Brain pericyte (primary cell): ENCODE measurements around the gene SPCS1.
"Not testable (repeated sequence)": the region's sequence is repeated elsewhere in the genome, so short reads cannot be mapped to it uniquely, and the experiment has no call there.

Source experiments
- DNase-seq: peaks from one replicate; pipeline ENCODE4 v3.0.0-alpha.2; 2012; ENCODE audit warnings: low read depth, low spot score

The SPCS1 gene

DNA sequence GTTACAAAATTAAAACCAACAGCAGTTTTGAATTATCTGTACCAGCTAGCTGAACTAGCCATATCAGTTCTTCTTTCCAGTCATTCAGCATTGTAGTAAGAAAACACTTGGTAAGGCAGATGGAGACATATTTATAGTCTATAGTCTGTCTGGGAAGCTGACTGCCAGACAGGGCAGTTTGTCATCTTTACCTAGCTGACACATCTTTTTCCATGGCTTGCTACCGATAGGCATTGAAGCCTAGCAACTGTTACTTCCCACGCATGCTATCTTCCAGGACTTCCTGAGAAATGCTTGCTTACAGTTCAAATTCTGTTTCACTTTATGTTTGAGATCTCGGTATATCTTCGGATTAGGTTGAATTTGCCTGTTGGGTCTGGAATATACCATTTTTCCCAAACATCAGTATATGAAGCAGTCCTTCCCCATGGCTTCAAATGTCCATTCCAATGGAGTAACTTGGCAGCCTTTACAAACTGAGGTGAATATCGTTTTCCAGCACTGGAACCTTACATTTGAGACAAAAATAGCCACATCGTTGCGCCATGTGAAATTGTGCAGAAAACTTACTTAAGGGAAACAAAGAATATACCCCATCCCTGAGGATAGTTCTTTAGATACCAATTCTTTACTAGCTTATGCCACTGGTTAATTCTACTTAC, 11.2 kb upstream of the SPCS1 start:
- DNase-seq = no peak

DNA sequence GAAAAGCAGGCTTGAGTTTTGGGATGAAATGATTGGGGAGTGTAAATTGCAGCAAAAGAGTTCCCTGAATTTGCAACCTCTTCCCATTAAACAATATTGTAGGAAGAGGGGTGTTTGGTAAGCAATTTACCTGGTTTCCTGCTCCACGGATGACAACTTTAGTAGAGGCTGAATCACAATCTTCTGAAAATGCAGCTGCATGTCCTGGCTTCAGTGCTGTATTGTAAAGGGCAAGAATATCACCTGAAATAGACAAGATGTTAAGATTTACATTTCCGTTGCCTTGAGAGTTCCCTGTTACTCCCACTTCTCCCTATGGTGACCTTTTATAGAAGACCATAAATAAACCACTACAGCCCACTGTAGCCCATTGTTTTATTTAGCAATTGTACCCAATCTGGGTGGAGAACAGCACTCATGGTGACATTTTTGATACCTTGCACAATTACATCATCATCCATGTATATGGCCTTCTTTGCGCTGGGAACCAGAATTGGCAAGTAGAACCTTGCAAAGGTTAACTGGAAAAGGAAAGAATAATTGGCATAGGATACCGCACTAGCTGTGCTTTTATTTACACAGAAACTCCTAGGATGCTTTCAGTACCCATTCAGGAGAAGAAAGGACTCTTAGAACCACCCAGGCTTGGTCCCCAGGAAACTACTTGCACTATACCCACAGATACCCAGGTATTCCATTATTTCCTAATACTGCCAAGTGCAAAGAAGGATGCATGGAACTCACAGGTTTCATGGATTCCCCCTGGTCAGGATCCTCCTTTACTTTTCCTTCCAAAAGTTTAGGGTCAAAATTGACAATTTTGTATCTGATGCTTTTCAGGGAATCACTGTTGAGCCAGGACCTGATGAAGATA, 9.9 kb upstream of the SPCS1 start:
- DNase-seq = no peak

DNA sequence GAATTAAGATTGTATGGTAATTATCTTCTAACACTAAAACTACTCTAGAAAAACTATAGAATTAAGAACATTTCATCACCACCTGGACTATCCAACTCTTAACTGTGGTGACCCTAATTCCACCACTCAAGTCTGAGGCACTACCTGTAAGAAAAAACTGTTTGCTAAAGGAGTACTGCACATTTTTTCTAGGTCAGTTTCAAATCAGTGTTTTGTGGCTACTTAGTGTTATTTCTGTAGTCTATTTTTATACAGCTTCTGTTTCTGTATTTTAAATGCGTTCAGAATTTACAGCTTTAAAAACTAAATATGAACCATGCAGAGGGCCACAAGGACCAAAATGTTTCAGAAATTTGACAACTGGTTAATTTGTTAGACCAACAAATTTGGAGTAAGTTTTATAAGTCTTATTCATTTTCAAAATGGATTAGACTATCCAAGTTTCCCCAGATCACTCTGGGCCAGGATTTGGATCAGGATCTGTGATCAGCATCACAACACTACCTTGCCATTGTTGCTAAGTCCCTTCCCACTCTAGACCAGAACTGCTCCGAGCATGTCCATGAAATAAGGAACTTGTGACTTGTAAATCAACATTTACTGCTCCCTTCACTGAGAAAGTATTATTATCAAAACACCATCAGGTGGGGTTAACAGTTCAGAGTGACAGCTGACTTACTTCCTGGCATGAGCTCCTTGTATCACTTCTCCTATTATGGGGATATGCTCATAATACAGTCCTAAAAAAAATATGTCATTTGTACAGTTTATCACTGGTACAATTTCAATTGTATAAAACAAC, 8.9 kb upstream of the SPCS1 start:
- no peak for DNase-seq

- no peak for DNase-seq
Observed at GRCh38 chr3:52697632-52697965, 8.3 kb upstream of the SPCS1 start.

GRCh38 chr3:52703341-52703740, 2.6 kb upstream of the SPCS1 start:
- DNase-seq = no peak

DNA sequence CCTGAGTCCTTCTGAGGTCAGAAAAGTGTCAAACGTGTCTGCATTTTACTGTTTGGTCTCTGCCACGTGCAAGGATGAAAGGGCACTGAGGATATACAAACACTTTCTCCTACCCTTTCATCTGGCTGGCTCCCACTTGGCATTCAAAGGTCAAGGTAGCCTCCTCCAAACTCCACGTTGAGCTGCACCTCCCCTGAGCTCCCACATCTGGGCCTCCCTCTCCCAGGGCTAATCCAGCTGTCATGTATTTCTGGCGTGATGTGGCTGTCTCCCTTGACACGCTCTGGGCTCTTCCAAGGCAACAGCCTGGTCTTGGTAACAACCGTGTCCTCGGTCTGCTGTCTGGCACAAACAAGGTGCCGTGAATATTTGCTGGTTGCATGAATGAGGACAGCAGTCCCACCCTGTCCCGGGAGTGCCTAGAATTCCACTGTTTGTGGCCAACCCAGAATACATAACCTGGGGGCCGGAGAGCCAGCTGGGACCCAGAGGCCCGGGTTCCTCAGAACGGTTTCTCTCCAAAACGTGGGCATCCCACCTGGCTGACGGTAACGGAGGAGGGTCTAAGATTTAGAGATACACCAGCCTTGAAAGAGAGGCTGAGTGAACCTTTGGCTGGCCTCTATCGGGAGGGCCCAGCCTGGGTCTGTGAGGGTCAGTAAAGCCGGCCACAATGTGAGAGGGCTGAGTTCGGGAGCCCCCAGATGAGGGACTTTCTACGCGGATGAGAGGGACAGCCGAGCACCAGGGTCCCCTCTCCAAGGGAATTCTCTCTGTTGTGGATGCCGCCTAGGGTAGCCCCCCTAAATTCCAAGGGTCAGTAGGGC, 1.1 kb upstream of the SPCS1 start:
- DNase-seq = no peak

DNA sequence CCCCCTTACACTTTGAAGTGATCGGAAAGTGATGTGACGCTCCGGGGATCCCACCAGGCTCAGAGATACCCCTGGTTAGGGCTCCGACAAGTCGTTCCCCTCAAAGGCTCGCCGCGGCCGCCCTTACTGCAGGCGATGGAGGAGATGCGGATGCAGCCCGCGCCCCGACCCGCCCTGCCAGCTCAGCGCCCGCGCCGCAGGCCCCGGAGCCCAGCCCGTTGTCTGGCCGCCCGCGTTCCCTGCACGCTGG, 543 bp upstream of the SPCS1 start:
- DNase-seq = no peak

- DNase-seq = no peak
Observed at GRCh38 chr3:52707585-52707984, 1.7 kb downstream of the SPCS1 start.

GRCh38 chr3:52710512-52710911, 4.6 kb downstream of the SPCS1 start:
- DNase-seq = no peak

DNA sequence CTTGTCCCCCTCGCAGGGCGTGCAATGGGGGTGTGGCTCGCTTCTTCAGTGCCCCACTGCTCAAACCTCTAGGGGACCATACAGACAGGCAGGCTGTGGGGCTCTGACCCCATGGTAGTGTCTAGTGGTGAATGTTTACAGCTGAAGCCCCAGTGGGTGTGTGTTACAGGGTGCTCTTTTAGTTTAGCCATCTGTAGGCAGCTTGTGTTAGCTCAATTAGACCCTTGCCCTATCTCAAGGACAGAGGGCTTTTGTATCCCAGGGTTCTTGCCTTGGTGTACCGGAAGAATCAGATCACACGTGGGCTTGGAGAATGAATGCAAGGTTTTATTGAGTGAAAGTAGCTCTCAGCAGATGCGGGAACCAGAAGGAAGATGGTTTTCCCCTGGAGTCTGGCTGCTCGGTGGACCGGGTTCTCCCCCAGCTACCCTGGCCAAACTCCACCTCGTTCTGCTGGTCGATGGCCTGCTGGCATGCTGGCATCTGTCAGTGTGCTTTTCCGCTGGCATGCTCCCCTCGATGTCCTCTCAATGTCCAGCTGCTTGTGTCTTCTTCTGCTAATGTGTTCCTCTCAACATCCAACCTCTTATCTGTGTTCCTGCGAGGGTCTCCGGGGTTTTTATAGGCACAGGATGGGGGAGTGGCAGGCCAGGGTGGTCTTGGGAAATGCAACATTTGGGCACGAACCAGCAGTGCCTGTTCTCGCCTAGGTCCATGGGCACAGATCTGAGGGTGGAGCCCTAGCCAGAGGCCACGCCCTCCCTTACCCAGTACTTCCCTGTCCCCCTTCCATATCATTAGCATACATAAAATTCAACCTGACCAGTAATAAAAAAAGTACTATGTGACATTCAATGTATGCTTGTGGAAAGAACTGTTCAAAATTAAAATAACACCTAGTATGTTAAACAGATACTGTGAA, 6.6 kb downstream of the SPCS1 start:
- no peak for DNase-seq

DNA sequence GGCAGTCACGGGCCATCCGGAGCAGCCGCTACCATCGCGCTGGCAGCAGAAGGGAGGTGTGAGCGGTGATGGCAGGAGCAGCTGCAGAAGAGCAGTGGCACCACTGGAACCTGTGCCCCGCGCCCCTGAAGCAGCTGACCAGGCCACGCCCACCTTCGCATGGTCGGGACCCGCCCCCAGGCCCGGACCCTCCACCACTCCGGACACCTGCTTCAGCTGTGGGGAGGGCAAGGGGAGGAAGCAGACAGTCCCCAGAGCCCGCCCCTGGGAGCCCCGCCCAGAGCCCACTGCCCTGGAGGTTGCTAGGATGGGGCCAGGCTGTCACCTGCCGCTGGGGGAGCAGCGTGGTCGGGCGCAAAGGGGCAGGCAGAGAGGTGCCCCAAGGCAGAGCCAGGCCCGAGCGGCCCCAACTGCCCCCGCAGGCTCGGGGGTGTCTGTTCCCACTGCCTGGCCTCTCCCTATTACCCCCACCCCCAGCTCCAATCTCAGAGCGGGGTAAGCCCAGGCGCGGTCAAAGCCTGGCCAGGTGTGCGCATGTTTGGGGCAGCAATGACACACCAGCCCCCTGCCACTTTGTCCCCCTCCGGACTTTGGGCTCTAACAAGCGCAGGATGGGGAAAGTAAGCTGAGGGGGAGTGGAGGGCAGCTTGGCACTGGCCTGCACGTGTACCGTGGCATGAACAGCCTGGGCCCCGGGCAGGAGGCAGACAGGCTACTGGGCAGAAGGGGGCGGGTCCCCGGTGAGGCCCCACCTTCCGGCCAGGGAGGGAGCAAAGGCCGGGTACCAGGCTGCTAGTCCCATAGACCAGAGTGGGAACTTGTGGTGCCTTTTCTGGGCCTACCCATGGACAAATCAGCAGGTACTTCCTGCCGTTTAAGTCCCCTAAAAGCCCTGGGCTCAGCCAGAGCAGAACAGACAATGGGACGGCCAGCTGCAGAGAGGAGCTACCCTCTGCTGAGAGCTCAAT, 8.7 kb downstream of the SPCS1 start:
- DNase-seq = no peak

GRCh38 chr3:52715714-52716305, 9.9 kb downstream of the SPCS1 start:
- DNase-seq = no peak

GRCh38 chr3:52719618-52720017, 13.7 kb downstream of the SPCS1 start:
- DNase-seq = no peak

- no peak for DNase-seq
Observed at GRCh38 chr3:52721002-52721729, 15.3 kb downstream of the SPCS1 start.

DNA sequence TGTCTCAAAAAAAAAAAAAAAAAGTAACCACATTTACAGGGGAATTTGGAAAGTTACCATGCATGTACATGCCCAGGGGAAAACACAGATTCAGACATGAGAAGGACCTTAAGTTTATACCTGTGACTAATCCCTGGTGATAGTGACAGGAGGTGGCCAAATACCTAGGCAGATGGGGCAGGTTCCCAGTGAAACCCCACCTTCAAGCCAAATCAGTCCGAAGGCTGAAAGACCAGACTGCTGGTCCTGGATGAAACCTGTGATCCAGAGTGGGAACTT, 15.8 kb downstream of the SPCS1 start:
- DNase-seq = no peak

DNA sequence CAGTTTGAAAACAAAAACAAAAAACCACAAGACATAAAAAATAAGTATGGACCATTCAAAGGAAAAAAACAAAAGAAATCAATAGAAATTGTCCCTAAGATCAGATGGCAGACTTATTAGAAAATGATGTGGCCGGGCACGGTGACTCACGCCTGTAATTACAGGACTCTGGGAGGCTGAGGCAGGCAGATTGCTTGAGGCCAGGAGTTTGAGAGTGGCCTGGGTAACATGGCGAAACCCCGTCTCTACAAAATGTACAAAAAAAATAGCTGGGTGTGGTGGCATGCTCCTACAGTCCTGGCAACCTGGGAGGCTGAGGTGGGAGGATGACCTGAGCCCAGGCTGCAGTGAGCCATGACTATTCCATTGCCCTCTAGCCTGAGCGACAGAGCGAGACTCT, 16.6 kb downstream of the SPCS1 start:
- no peak for DNase-seq

- DNase-seq = no peak
Observed at GRCh38 chr3:52723935-52724334, 18.0 kb downstream of the SPCS1 start.

DNA sequence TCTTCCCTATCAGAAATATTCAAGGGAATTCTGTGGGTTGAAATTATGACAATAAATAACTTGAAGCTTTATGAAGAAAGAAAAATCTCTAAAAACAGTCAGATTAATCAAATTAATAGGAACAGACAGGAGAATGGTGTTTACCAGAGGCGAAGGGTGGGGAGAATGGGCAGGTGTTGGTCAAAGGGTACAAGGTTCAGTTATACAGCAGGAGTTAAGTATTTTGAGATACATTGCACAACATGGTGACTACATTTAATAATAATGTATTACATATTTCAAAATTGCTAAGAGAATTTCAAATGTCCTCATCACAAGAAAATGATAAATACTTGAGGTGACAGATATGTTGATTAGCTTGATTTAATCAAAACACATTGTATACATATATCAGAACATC, 18.6 kb downstream of the SPCS1 start:
- no peak for DNase-seq

GRCh38 chr3:52728753-52729152, 22.8 kb downstream of the SPCS1 start:
- DNase-seq = not testable (repeated sequence)
